ENCODE data around the gene VPS4A. TPM values are rescaled to one million over a fixed set of nuclear protein-coding genes. Genes with fewer than 3 reads are reported as not detected.

The VPS4A gene
- polyA plus RNA-seq, 1 donor from 2014 or later: 46.3 TPM

- no peak overlapping the region for H3K9ac ChIP-seq (ENCODE audit: low read length)
- no peak overlapping the region for H3K4me2 ChIP-seq (ENCODE audit: low read length)
- H3K36me3 ChIP-seq (ENCODE audit: insufficient read depth, low read length): peaks cover 7% of the 10 kb centered on the region
- H3K27me3 ChIP-seq (ENCODE audit: insufficient read depth, low read depth, low read length): no peaks in the 10 kb centered on the region
- H3K27ac ChIP-seq (ENCODE audit: low read length): no peak overlapping the region
- H3K79me2 ChIP-seq (replicated peaks; ENCODE audit: insufficient read depth, low read length): peaks cover 19% of the 10 kb centered on the region
- no peaks in the 10 kb centered on the region for H4K20me1 ChIP-seq (ENCODE audit: insufficient read depth)
- H3K4me3 ChIP-seq (ENCODE audit: low read length): no peak overlapping the region
- no peak for TF ChIP-seq SMC3 (conservative IDR thresholded peaks at IDR 0.05; ENCODE audit: poor library complexity)
- TF ChIP-seq RAD21 (conservative IDR thresholded peaks at IDR 0.05): no peak
- no peak for TF ChIP-seq EP300 (conservative IDR thresholded peaks at IDR 0.05; ENCODE audit: poor library complexity, severe bottlenecking)
- TF ChIP-seq POLR2AphosphoS5 (IDR thresholded peaks at IDR 0.05): no peak
- no peak for TF ChIP-seq TAF1 (IDR thresholded peaks at IDR 0.05; ENCODE audit: low read depth)
- no peak for TF ChIP-seq MXI1 (conservative IDR thresholded peaks at IDR 0.05; ENCODE audit: poor library complexity, severe bottlenecking)
- TF ChIP-seq, protein P1, sequence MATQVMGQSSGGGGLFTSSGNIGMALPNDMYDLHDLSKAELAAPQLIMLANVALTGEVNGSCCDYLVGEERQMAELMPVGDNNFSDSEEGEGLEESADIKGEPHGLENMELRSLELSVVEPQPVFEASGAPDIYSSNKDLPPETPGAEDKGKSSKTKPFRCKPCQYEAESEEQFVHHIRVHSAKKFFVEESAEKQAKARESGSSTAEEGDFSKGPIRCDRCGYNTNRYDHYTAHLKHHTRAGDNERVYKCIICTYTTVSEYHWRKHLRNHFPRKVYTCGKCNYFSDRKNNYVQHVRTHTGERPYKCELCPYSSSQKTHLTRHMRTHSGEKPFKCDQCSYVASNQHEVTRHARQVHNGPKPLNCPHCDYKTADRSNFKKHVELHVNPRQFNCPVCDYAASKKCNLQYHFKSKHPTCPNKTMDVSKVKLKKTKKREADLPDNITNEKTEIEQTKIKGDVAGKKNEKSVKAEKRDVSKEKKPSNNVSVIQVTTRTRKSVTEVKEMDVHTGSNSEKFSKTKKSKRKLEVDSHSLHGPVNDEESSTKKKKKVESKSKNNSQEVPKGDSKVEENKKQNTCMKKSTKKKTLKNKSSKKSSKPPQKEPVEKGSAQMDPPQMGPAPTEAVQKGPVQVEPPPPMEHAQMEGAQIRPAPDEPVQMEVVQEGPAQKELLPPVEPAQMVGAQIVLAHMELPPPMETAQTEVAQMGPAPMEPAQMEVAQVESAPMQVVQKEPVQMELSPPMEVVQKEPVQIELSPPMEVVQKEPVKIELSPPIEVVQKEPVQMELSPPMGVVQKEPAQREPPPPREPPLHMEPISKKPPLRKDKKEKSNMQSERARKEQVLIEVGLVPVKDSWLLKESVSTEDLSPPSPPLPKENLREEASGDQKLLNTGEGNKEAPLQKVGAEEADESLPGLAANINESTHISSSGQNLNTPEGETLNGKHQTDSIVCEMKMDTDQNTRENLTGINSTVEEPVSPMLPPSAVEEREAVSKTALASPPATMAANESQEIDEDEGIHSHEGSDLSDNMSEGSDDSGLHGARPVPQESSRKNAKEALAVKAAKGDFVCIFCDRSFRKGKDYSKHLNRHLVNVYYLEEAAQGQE (IDR thresholded peaks at IDR 0.05; ENCODE audit: borderline replicate concordance): no peak
- TF ChIP-seq, protein P2, sequence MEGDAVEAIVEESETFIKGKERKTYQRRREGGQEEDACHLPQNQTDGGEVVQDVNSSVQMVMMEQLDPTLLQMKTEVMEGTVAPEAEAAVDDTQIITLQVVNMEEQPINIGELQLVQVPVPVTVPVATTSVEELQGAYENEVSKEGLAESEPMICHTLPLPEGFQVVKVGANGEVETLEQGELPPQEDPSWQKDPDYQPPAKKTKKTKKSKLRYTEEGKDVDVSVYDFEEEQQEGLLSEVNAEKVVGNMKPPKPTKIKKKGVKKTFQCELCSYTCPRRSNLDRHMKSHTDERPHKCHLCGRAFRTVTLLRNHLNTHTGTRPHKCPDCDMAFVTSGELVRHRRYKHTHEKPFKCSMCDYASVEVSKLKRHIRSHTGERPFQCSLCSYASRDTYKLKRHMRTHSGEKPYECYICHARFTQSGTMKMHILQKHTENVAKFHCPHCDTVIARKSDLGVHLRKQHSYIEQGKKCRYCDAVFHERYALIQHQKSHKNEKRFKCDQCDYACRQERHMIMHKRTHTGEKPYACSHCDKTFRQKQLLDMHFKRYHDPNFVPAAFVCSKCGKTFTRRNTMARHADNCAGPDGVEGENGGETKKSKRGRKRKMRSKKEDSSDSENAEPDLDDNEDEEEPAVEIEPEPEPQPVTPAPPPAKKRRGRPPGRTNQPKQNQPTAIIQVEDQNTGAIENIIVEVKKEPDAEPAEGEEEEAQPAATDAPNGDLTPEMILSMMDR (IDR thresholded peaks at IDR 0.05; ENCODE audit: poor library complexity, severe bottlenecking): no peak
- TF ChIP-seq EZH2 (IDR thresholded peaks at IDR 0.05; ENCODE audit: borderline replicate concordance, insufficient read depth, low read length, poor library complexity, severe bottlenecking): no peak
- no peak overlapping the region for H2AFZ ChIP-seq (ENCODE audit: low read depth, low read length)
- H3F3A ChIP-seq (ENCODE audit: insufficient read depth, low read length, poor library complexity, severe bottlenecking): no peaks in the 10 kb centered on the region
- H3K9me2 ChIP-seq (ENCODE audit: insufficient read depth, low read length): no peaks in the 10 kb centered on the region
- no peaks in the 10 kb centered on the region for H3K9me3 ChIP-seq (ENCODE audit: low read length)
Observed at GRCh38 chr16:69316595-69317034, 5.5 kb downstream of the VPS4A start.

- peaks cover 3% of the 10 kb centered on the region for H3K79me2 ChIP-seq (replicated peaks; ENCODE audit: insufficient read depth, low read length)
- no peak overlapping the region for H3K27ac ChIP-seq (ENCODE audit: low read length)
- no peaks in the 10 kb centered on the region for H3K27me3 ChIP-seq (ENCODE audit: insufficient read depth, low read depth, low read length)
- no peaks in the 10 kb centered on the region for H3K9me3 ChIP-seq (ENCODE audit: low read length)
- no peak overlapping the region for H3K4me2 ChIP-seq (ENCODE audit: low read length)
- H3K9me2 ChIP-seq (ENCODE audit: insufficient read depth, low read length): no peaks in the 10 kb centered on the region
- no peak overlapping the region for H2AFZ ChIP-seq (ENCODE audit: low read depth, low read length)
- H3K36me3 ChIP-seq (ENCODE audit: insufficient read depth, low read length): peaks cover 7% of the 10 kb centered on the region
- no peaks in the 10 kb centered on the region for H4K20me1 ChIP-seq (ENCODE audit: insufficient read depth)
- H3K9ac ChIP-seq (ENCODE audit: low read length): no peak overlapping the region
- TF ChIP-seq POLR2AphosphoS5 (IDR thresholded peaks at IDR 0.05): no peak
- TF ChIP-seq TAF1 (IDR thresholded peaks at IDR 0.05; ENCODE audit: low read depth): no peak
- no peak for TF ChIP-seq EZH2 (IDR thresholded peaks at IDR 0.05; ENCODE audit: borderline replicate concordance, insufficient read depth, low read length, poor library complexity, severe bottlenecking)
- TF ChIP-seq MXI1 (conservative IDR thresholded peaks at IDR 0.05; ENCODE audit: poor library complexity, severe bottlenecking): no peak
- TF ChIP-seq RAD21 (conservative IDR thresholded peaks at IDR 0.05): no peak
- TF ChIP-seq SMC3 (conservative IDR thresholded peaks at IDR 0.05; ENCODE audit: poor library complexity): no peak
- TF ChIP-seq, protein P2 (IDR thresholded peaks at IDR 0.05; ENCODE audit: poor library complexity, severe bottlenecking): no peak
- TF ChIP-seq, protein P1 (IDR thresholded peaks at IDR 0.05; ENCODE audit: borderline replicate concordance): no peak
- no peak for TF ChIP-seq EP300 (conservative IDR thresholded peaks at IDR 0.05; ENCODE audit: poor library complexity, severe bottlenecking)
- no peak overlapping the region for H3K4me3 ChIP-seq (ENCODE audit: low read length)
- no peaks in the 10 kb centered on the region for H3F3A ChIP-seq (ENCODE audit: insufficient read depth, low read length, poor library complexity, severe bottlenecking)
Observed at GRCh38 chr16:69318177-69318910, 7.2 kb downstream of the VPS4A start.
